DMS53 treated with DMSO at 0.1 percent for 48 hours (cell line): ENCODE data around the gene AP2B1.
"Not testable (repeated sequence)": the region's sequence is repeated elsewhere in the genome, so short reads cannot be mapped to it uniquely, and the experiment has no call there.

Source experiments
- DNase-seq: peaks from one replicate; lab custom pipeline; 2025; ENCODE audit not compliant: unreplicated experiment; lab: John Stamatoyannopoulos, UW

AP2B1 gene

GRCh38 chr17:35694906-35695305, 107.8 kb downstream of the AP2B1 start:
- DNase-seq: no peak

GRCh38 chr17:35695613-35696012, 108.5 kb downstream of the AP2B1 start:
- no peak for DNase-seq

GRCh38 chr17:35698800-35699199, 111.7 kb downstream of the AP2B1 start:
- no peak for DNase-seq

- DNase-seq: no peak
Observed at GRCh38 chr17:35700150-35700549, 113.0 kb downstream of the AP2B1 start.

- no peak for DNase-seq
Observed at GRCh38 chr17:35701491-35701890, 114.4 kb downstream of the AP2B1 start.

GRCh38 chr17:35703308-35703707, 116.2 kb downstream of the AP2B1 start:
- DNase-seq: not testable (repeated sequence)

GRCh38 chr17:35705230-35705629, 118.1 kb downstream of the AP2B1 start:
- DNase-seq: no peak

- DNase-seq: no peak
Observed at GRCh38 chr17:35705705-35706104, 118.6 kb downstream of the AP2B1 start.

- DNase-seq: no peak
Observed at GRCh38 chr17:35708149-35708548, 121.0 kb downstream of the AP2B1 start.

GRCh38 chr17:35708951-35709350, 121.8 kb downstream of the AP2B1 start:
- DNase-seq: no peak

- DNase-seq: no peak
Observed at GRCh38 chr17:35709874-35710273, 122.8 kb downstream of the AP2B1 start.

GRCh38 chr17:35710950-35711349, 123.8 kb downstream of the AP2B1 start:
- DNase-seq: no peak

GRCh38 chr17:35713069-35713728, 126.1 kb downstream of the AP2B1 start:
- DNase-seq: no peak

GRCh38 chr17:35714988-35715387, 127.9 kb downstream of the AP2B1 start:
- DNase-seq: no peak

- no peak for DNase-seq
Observed at GRCh38 chr17:35715416-35715815, 128.3 kb downstream of the AP2B1 start.

- no peak for DNase-seq
Observed at GRCh38 chr17:35716173-35716572, 129.1 kb downstream of the AP2B1 start.

- DNase-seq: no peak
Observed at GRCh38 chr17:35716897-35717465, 129.9 kb downstream of the AP2B1 start.

GRCh38 chr17:35717475-35717874, 130.4 kb downstream of the AP2B1 start:
- DNase-seq: no peak

GRCh38 chr17:35723735-35724134, 136.6 kb downstream of the AP2B1 start:
- DNase-seq: no peak

GRCh38 chr17:35725058-35725457, 137.9 kb downstream of the AP2B1 start:
- DNase-seq: no peak

GRCh38 chr17:35725802-35726126, 138.6 kb downstream of the AP2B1 start:
- no peak for DNase-seq

GRCh38 chr17:35726127-35726952, 139.2 kb downstream of the AP2B1 start:
- DNase-seq: no peak
